MM.1S (cell line): ENCODE data around the gene C5orf15.

Source experiments
- DNase-seq: peaks from one replicate; pipeline ENCODE4 v3.0.0-alpha.2; 2015
- H2AFZ ChIP-seq: fragments of 300-600 bp; sonication (generic); 2 replicates; pipeline ENCODE4 v1.6.0; 2016; ENCODE audit warnings: antibody characterized with exemption, low read length
- H3F3A ChIP-seq: fragments of 300-600 bp; sonication (generic); 2 replicates; pipeline ENCODE4 v1.6.1; 2016; ENCODE audit warnings: mild to moderate bottlenecking, antibody characterized with exemption, low read length, moderate library complexity, mixed read lengths; ENCODE audit not compliant: insufficient read depth
- H3K27ac ChIP-seq: fragments of 300-600 bp; sonication (generic); 2 replicates; pipeline ENCODE4 v1.5.1; 2016; ENCODE audit warnings: mild to moderate bottlenecking, low read length
- H3K27me3 ChIP-seq: fragments of 300-600 bp; sonication (generic); replicated peaks from 2 replicates; pipeline ENCODE4 v1.6.0; 2016; ENCODE audit warnings: low read length; ENCODE audit not compliant: insufficient read depth
- H3K36me3 ChIP-seq: fragments of 300-600 bp; sonication (generic); replicated peaks from 2 replicates; pipeline ENCODE4 v1.6.1; 2016; ENCODE audit warnings: mild to moderate bottlenecking, low read length, mixed read lengths; ENCODE audit not compliant: insufficient read depth
- H3K4me1 ChIP-seq: fragments of 300-600 bp; sonication (generic); 2 replicates; pipeline ENCODE4 v1.6.1; 2016; ENCODE audit warnings: low read length, mixed read lengths
- H3K4me2 ChIP-seq: fragments of 300-600 bp; sonication (generic); 2 replicates; pipeline ENCODE4 v1.6.0; 2016; ENCODE audit warnings: low read depth, low read length
- H3K4me3 ChIP-seq: fragments of 300-600 bp; sonication (generic); 2 replicates; pipeline ENCODE4 v1.5.1; 2016; ENCODE audit warnings: low read length, mixed read lengths
- H3K79me2 ChIP-seq: fragments of 300-600 bp; sonication (generic); 2 replicates; pipeline ENCODE4 v1.6.1; 2016; ENCODE audit warnings: mixed run types, low read length, mixed read lengths
- H3K9ac ChIP-seq: fragments of 300-600 bp; sonication (generic); 2 replicates; pipeline ENCODE4 v1.6.1; 2016; ENCODE audit warnings: low read length, mixed read lengths
- H3K9me2 ChIP-seq: fragments of 300-600 bp; sonication (generic); replicated peaks from 2 replicates; pipeline ENCODE4 v1.6.1; 2016; ENCODE audit warnings: mild to moderate bottlenecking, low read length, mixed read lengths; ENCODE audit not compliant: insufficient read depth
- H3K9me3 ChIP-seq: fragments of 300-600 bp; sonication (generic); replicated peaks from 2 replicates; pipeline ENCODE4 v1.6.1; 2016; ENCODE audit warnings: mild to moderate bottlenecking, low read length, mixed read lengths; ENCODE audit not compliant: insufficient read depth
- H4K20me1 ChIP-seq: fragments of 300-600 bp; sonication (generic); 2 replicates; pipeline ENCODE4 v1.6.1; 2016; ENCODE audit warnings: mild to moderate bottlenecking, low read length, moderate library complexity, mixed read lengths; ENCODE audit not compliant: insufficient read depth
- CTCF ChIP-seq: fragments of 300-600 bp; sonication (generic); IDR thresholded peaks from 2 replicates; pipeline ENCODE4 v1.5.1; 2016; ENCODE audit warnings: antibody characterized with exemption, low read length, mixed read lengths
- EZH2 ChIP-seq: fragments of 300-600 bp; sonication (generic); optimal IDR thresholded peaks from 2 replicates; pipeline ENCODE3; 2017; ENCODE audit warnings: low read depth, mild to moderate bottlenecking, antibody characterized with exemption, low read length, mixed read lengths
- EZH2phosphoT487 ChIP-seq: fragments of 300-600 bp; sonication (generic); IDR thresholded peaks from 2 replicates; pipeline ENCODE4 v1.6.1; 2018; ENCODE audit warnings: antibody characterized with exemption, low read length

The C5orf15 gene

GRCh38 chr5:133962801-133963476, 5.5 kb downstream of the C5orf15 start:
- H3K27ac ChIP-seq = no peak overlapping the region
- no peak overlapping the region for H3K4me2 ChIP-seq
- H3K4me3 ChIP-seq = no peak overlapping the region
- H3K9me3 ChIP-seq = no peaks in the 10 kb centered on the region
- peaks cover under 1% of the 10 kb centered on the region; the same call in 1 of the 2 replicates for H3K4me1 ChIP-seq
- H2AFZ ChIP-seq = no peak overlapping the region
- TF ChIP-seq CTCF = no peak
- TF ChIP-seq EZH2phosphoT487 = no peak
- no peak for TF ChIP-seq EZH2
- no peak overlapping the region for H3K9ac ChIP-seq
- no peaks in the 10 kb centered on the region for H3K27me3 ChIP-seq
- no peaks in the 10 kb centered on the region for H4K20me1 ChIP-seq
- H3K79me2 ChIP-seq = peaks cover 50% of the 10 kb centered on the region
- no peaks in the 10 kb centered on the region; the same call in 1 of the 2 replicates for H3K36me3 ChIP-seq
- peaks cover 2% of the 10 kb centered on the region; the same call in 1 of the 2 replicates for H3F3A ChIP-seq
- DNase-seq = no peak
- no peaks in the 10 kb centered on the region for H3K9me2 ChIP-seq

GRCh38 chr5:133962131-133962530, 6.3 kb downstream of the C5orf15 start:
- H3K4me1 ChIP-seq = peaks cover 7% of the 10 kb centered on the region
- H3K9me3 ChIP-seq = no peaks in the 10 kb centered on the region
- no peak for DNase-seq
- H3K27ac ChIP-seq = no peak overlapping the region
- no peaks in the 10 kb centered on the region for H3K27me3 ChIP-seq
- no peak overlapping the region for H3K9ac ChIP-seq
- no peak for TF ChIP-seq EZH2phosphoT487
- no peak for TF ChIP-seq CTCF
- no peak for TF ChIP-seq EZH2
- no peak overlapping the region for H3K4me3 ChIP-seq
- H3K79me2 ChIP-seq = peaks cover 42% of the 10 kb centered on the region
- no peak overlapping the region for H3K4me2 ChIP-seq
- no peak overlapping the region for H2AFZ ChIP-seq
- peaks cover 8% of the 10 kb centered on the region; the same call in 1 of the 2 replicates for H3F3A ChIP-seq
- no peaks in the 10 kb centered on the region; the same call in 1 of the 2 replicates for H3K36me3 ChIP-seq
- no peaks in the 10 kb centered on the region for H3K9me2 ChIP-seq
- no peaks in the 10 kb centered on the region for H4K20me1 ChIP-seq

- Histone ChIP-seq H3K27ac (no peak overlapping the region), H3K27me3 (no peaks in the 10 kb centered on the region), H3K9ac (no peak overlapping the region), H2AFZ (no peak overlapping the region), H3K4me1 (peaks cover 13% of the 10 kb centered on the region), H3K4me2 (no peak overlapping the region), H3K36me3 (no peaks in the 10 kb centered on the region; the same call in 1 of the 2 replicates), H4K20me1 (no peaks in the 10 kb centered on the region), H3K4me3 (no peak overlapping the region), H3K9me3 (no peaks in the 10 kb centered on the region), H3K9me2 (no peaks in the 10 kb centered on the region), H3F3A (peaks cover 8% of the 10 kb centered on the region; the same call in 1 of the 2 replicates), H3K79me2 (peaks cover 22% of the 10 kb centered on the region)
- TF ChIP-seq EZH2phosphoT487 = no peak
- no peak for TF ChIP-seq EZH2
- TF ChIP-seq CTCF = no peak
- no peak for DNase-seq
Observed at GRCh38 chr5:133959643-133960042, 8.8 kb downstream of the C5orf15 start.
